Prostate gland (tissue), 2 donors: ENCODE measurements around the gene ZFYVE9. TPM values are rescaled to one million over a fixed set of nuclear protein-coding genes. Genes with fewer than 3 reads are reported as not detected.
A peak's percentile ranks its signal among the peaks of the same experiment; 100 is the strongest.

ENCODE experiments used
- DNase-seq: peaks from one replicate; pipeline ENCODE4 v3.0.0-alpha.2; 2019; ENCODE audit warnings: low spot score
- H3K27ac ChIP-seq, 2 donors: fragments of 200-600 bp; sonication (generic); 2 replicates each; pipeline ENCODE4 v1.5.1; 2017 to 2019
- H3K27me3 ChIP-seq: fragments of 200-600 bp; sonication (generic); replicated peaks from 2 replicates; pipeline ENCODE4 v1.5.1; 2019; ENCODE audit not compliant: insufficient read depth
- H3K36me3 ChIP-seq, 2 donors: fragments of 200-600 bp; sonication (generic); 1 replicate in 1 of 2; 2 replicates in 1 of 2; pipeline versions ENCODE4 v1.5.1 to v1.8.1; 2017 to 2019
- H3K4me1 ChIP-seq: fragments of 200-600 bp; sonication (generic); replicated peaks from 2 replicates; pipeline ENCODE4 v1.5.1; 2019
- H3K4me3 ChIP-seq, 2 donors: fragments of 200-600 bp; sonication (generic); 2 replicates each; pipeline ENCODE4 v1.5.1; 2017 to 2019
- H3K9me3 ChIP-seq: fragments of 200-600 bp; sonication (generic); 2 replicates; pipeline ENCODE4 v1.5.1; 2017
- CTCF ChIP-seq, 4 experiments: fragments of 200-600 bp in 2 of 4; fragments of 450-650 bp in 2 of 4; sonication (generic) in 2 of 4; IDR thresholded peaks; 1 replicate in 3 of 4; 2 replicates in 1 of 4; pipeline ENCODE4 v1.5.1; 2016 to 2019; ENCODE audit warnings: antibody characterized with exemption in 4 of 4, mild to moderate bottlenecking in 2 of 4, moderate library complexity in 2 of 4
- POLR2A ChIP-seq: fragments of 450-650 bp; IDR thresholded peaks from one replicate; pipeline ENCODE4 v1.6.1; 2016; ENCODE audit warnings: antibody characterized with exemption, mild to moderate bottlenecking
- POLR2AphosphoS5 ChIP-seq: sonication (generic); formaldehyde crosslinking; IDR thresholded peaks from one replicate; pipeline ENCODE4 v1.6.1; 2017; ENCODE audit warnings: antibody characterized with exemption
- WGBS: methylation state at CpG from one replicate; pipeline ENCODE4 v1.1.5; 2018; 5-methylcytosine and 5-hydroxymethylcytosine counted together
- intact Hi-C: fragments of 100-400 bp; cut with DNase I; formaldehyde crosslinking; loops from one replicate; pipeline ENCODE4 v1.14.2; 2022
- total RNA-seq, 2 donors: library from RNA; depleted of rRNA; stranded (reverse); fragments of >200 nt; gene quantifications; one replicate each; pipeline ENCODE4 v1.1.0, GENCODE V29; 2016

Gene ZFYVE9
- total RNA-seq, 2 donors from 2014 or later = 28.6 to 29.0 TPM

- 42% methylated on average over 2 of the region's 2 CpGs for WGBS
- Histone ChIP-seq H3K4me1 (no peaks in the 10 kb centered on the region), H3K4me3 (no peak overlapping the region), H3K36me3 (no peaks in the 10 kb centered on the region), H3K9me3 (no peaks in the 10 kb centered on the region), H3K27ac (no peak overlapping the region), H3K27me3 (no peaks in the 10 kb centered on the region)
- DNase-seq = no peak
- no peak for TF ChIP-seq POLR2AphosphoS5
- no peak for TF ChIP-seq CTCF (IDR thresholded peaks at IDR 0.05)
- TF ChIP-seq POLR2A = no peak
- intact Hi-C loops = no loop called here
Measured at GRCh38 chr1:52345252-52345651, 203.4 kb downstream of the ZFYVE9 start.

- H3K27ac ChIP-seq = no peak overlapping the region
Measured at GRCh38 chr1:52346653-52347052, 204.8 kb downstream of the ZFYVE9 start.

GRCh38 chr1:52348704-52349300 lies 206.9 kb downstream of the ZFYVE9 start:
- H3K27me3 ChIP-seq = no peaks in the 10 kb centered on the region
- H3K4me1 ChIP-seq = no peaks in the 10 kb centered on the region
- H3K9me3 ChIP-seq = no peaks in the 10 kb centered on the region
- H3K27ac ChIP-seq = no peak overlapping the region
- TF ChIP-seq POLR2AphosphoS5 (no peak), CTCF (IDR thresholded peaks at IDR 0.05) (peak in 2 of 4 experiments; percentile 20 to 24), POLR2A (no peak)
- H3K36me3 ChIP-seq = peaks cover 8 to 9% of the 10 kb centered on the region in 2 donors
- 35% methylated on average over 8 of the region's 8 CpGs for WGBS
- DNase-seq = peak; percentile 17
- no peak overlapping the region for H3K4me3 ChIP-seq
- intact Hi-C loops = no loop called here

More at GRCh38 chr1:52346653-52347052, 204.8 kb downstream of the ZFYVE9 start:
- TF ChIP-seq POLR2AphosphoS5 = no peak
- no peak for TF ChIP-seq CTCF (IDR thresholded peaks at IDR 0.05)
- TF ChIP-seq POLR2A = no peak
- no peaks in the 10 kb centered on the region for H3K36me3 ChIP-seq
- intact Hi-C loops = no loop called here
- H3K27me3 ChIP-seq = no peaks in the 10 kb centered on the region
- H3K4me3 ChIP-seq = no peak overlapping the region
- H3K4me1 ChIP-seq = no peaks in the 10 kb centered on the region
- 87% methylated on average over 4 of the region's 4 CpGs for WGBS
- DNase-seq = no peak
- H3K9me3 ChIP-seq = no peaks in the 10 kb centered on the region

GRCh38 chr1:52352690-52353089 lies 210.8 kb downstream of the ZFYVE9 start:
- Histone ChIP-seq H3K9me3 (no peaks in the 10 kb centered on the region), H3K4me1 (no peaks in the 10 kb centered on the region), H3K27ac (no peak overlapping the region), H3K27me3 (no peaks in the 10 kb centered on the region), H3K4me3 (no peak overlapping the region), H3K36me3 (peaks cover 20 to 25% of the 10 kb centered on the region in 2 donors)
- WGBS = 91% methylated on average over 7 of the region's 7 CpGs
- intact Hi-C loops = no loop called here
- no peak for DNase-seq
- TF ChIP-seq POLR2A (no peak), CTCF (IDR thresholded peaks at IDR 0.05) (no peak), POLR2AphosphoS5 (no peak)

GRCh38 chr1:52355436-52355835 lies 213.5 kb downstream of the ZFYVE9 start:
- H3K27ac ChIP-seq = no peak overlapping the region
- intact Hi-C loops = no loop called here
- no peak for TF ChIP-seq CTCF (IDR thresholded peaks at IDR 0.05)
- TF ChIP-seq POLR2A = no peak
- TF ChIP-seq POLR2AphosphoS5 = no peak
- H3K4me1 ChIP-seq = no peaks in the 10 kb centered on the region
- H3K27me3 ChIP-seq = no peaks in the 10 kb centered on the region
- H3K36me3 ChIP-seq = peaks cover 47 to 53% of the 10 kb centered on the region in 2 donors
- H3K9me3 ChIP-seq = no peaks in the 10 kb centered on the region
- 91% methylated on average over 8 of the region's 8 CpGs for WGBS
- no peak for DNase-seq
- H3K4me3 ChIP-seq = no peak overlapping the region
